T-helper 1 cell treated with Interleukin-12 subunit alpha and Interleukin-12 subunit beta and Interleukin-4 antibody, amounts not matched to agents 30 μg/mL and 1 μg/mL, for 36 hours (primary cell): ENCODE results near the gene DOCK2.
"Not testable (repeated sequence)": the region's sequence is repeated elsewhere in the genome, so short reads cannot be mapped to it uniquely, and the experiment has no call there.

Source experiments
- H3K27ac Mint-ChIP-seq: one replicate; pipeline ENCODE4 v1.8.0; 2021; ENCODE audit warnings: mild to moderate bottlenecking, mixed read lengths
- H3K27me3 Mint-ChIP-seq: one replicate; pipeline ENCODE4 v1.8.0; 2021; ENCODE audit warnings: low read depth, mixed read lengths
- H3K36me3 Mint-ChIP-seq: one replicate; pipeline ENCODE4 v1.8.0; 2021; ENCODE audit warnings: low read depth, mixed read lengths
- H3K4me1 Mint-ChIP-seq: one replicate; pipeline ENCODE4 v1.8.0; 2021; ENCODE audit warnings: low read depth, mixed read lengths
- H3K4me3 Mint-ChIP-seq: one replicate; pipeline ENCODE4 v1.8.0; 2021; ENCODE audit warnings: mild to moderate bottlenecking, moderate library complexity, mixed read lengths
- H3K9me3 Mint-ChIP-seq: one replicate; pipeline ENCODE4 v1.8.0; 2021; ENCODE audit warnings: mixed read lengths

The DOCK2 gene

DNA sequence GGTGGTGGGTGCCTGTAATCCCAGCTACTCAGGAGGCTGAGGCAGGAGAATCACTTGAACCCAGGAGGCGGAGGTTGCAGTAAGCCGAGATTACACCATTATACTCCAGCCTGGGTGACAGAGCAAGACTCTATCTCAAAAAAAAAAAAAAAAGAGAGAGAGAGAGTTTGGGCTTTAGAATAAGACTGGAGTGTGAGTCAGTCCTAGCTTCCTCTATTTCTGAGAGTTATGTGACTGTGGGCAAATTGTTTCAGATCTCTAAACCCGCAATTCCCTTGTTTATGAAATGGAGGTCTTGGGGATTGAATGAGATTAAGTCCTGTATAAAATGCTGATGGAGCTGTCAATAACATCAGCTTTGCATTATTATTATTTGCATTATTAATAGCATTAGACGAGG lies 316.1 kb downstream of the DOCK2 start:
- H3K9me3 Mint-ChIP-seq, H3K27ac Mint-ChIP-seq, H3K4me1 Mint-ChIP-seq, H3K4me3 Mint-ChIP-seq, H3K27me3 Mint-ChIP-seq: not testable (repeated sequence)
- H3K36me3 Mint-ChIP-seq = peaks cover 24% of the 10 kb centered on the region

DNA sequence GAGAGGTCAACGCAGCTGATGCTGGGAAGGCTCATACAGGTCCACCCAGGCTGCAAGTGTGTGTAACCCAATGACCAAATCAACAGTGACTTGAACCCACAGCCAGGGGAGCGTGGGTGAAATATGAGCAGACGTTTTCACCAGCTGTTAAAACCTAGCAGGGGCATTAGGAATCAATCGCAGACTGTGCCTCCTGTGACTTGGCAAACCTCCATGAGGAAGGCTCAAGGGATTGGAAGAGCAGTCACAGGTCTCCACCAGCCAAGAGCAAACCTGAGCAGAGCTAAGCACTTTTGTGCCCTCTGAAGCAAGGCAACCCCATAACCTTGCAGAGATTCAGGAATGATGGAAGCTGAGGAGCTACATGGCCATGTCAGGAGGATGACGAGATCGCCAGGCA lies 317.7 kb downstream of the DOCK2 start:
- Mint-ChIP-seq H3K4me1 (peaks cover 4% of the 10 kb centered on the region), H3K27me3 (no peaks in the 10 kb centered on the region), H3K36me3 (peaks cover 17% of the 10 kb centered on the region), H3K4me3 (no peak overlapping the region), H3K27ac (peak overlapping the region; percentile 45), H3K9me3 (no peaks in the 10 kb centered on the region)

DNA sequence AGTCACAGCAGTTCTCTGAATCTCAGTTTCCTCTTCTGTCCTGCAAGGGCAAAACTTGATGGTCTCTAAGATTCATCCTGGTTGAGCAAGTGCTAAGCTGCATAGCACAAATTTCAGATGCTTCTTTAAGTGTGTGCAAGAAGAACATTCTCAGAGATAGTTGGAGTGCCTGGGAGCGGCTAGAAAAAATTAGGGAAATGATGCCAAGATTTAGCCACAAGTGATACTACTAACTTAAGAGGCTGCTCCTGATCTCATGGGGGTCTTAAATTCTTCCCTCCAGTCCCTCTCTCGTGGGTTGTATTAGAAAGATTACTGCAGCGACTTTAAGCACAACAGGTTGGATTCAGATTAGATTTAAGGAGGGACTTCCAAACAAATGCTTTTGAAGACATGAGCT lies 319.1 kb downstream of the DOCK2 start:
- H3K27ac Mint-ChIP-seq = no peak overlapping the region
- no peaks in the 10 kb centered on the region for H3K9me3 Mint-ChIP-seq
- peaks cover 4% of the 10 kb centered on the region for H3K4me1 Mint-ChIP-seq
- H3K36me3 Mint-ChIP-seq = peaks cover 9% of the 10 kb centered on the region
- no peaks in the 10 kb centered on the region for H3K27me3 Mint-ChIP-seq
- no peak overlapping the region for H3K4me3 Mint-ChIP-seq

GRCh38 chr5:169956756-169957155 lies 319.7 kb downstream of the DOCK2 start:
- no peak overlapping the region for H3K27ac Mint-ChIP-seq
- H3K9me3 Mint-ChIP-seq = no peaks in the 10 kb centered on the region
- H3K36me3 Mint-ChIP-seq = peaks cover 5% of the 10 kb centered on the region
- H3K27me3 Mint-ChIP-seq = no peaks in the 10 kb centered on the region
- H3K4me1 Mint-ChIP-seq = peaks cover 4% of the 10 kb centered on the region
- H3K4me3 Mint-ChIP-seq = no peak overlapping the region

GRCh38 chr5:169958278-169958677 lies 321.2 kb downstream of the DOCK2 start:
- H3K27ac Mint-ChIP-seq = no peak overlapping the region
- H3K36me3 Mint-ChIP-seq = peaks cover 5% of the 10 kb centered on the region
- H3K4me1 Mint-ChIP-seq = peaks cover 4% of the 10 kb centered on the region
- no peaks in the 10 kb centered on the region for H3K9me3 Mint-ChIP-seq
- H3K27me3 Mint-ChIP-seq = no peaks in the 10 kb centered on the region
- no peak overlapping the region for H3K4me3 Mint-ChIP-seq

DNA sequence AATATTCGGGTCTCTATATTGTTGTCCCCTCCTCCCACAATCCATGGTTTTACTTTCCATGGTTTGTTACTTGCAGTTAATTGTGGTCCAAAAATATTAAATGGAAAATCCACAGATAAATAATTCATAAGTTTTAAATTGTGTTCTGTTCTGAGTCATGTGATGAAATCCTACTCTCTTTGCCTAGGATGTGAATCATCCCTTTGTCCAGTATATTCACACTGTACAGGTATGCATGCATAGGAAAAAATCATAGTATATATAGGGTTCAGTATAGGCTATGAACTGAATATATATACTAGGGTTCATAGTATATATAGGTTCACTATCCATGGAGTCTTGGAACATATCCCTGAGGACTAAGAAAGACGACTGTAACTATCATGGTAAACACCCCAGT lies 323.6 kb downstream of the DOCK2 start:
- H3K36me3 Mint-ChIP-seq = peaks cover 2% of the 10 kb centered on the region
- no peaks in the 10 kb centered on the region for H3K9me3 Mint-ChIP-seq
- H3K4me1 Mint-ChIP-seq = no peaks in the 10 kb centered on the region
- H3K27me3 Mint-ChIP-seq = no peaks in the 10 kb centered on the region
- no peak overlapping the region for H3K27ac Mint-ChIP-seq
- no peak overlapping the region for H3K4me3 Mint-ChIP-seq

- H3K4me3 Mint-ChIP-seq = no peak overlapping the region
- no peak overlapping the region for H3K27ac Mint-ChIP-seq
- no peaks in the 10 kb centered on the region for H3K9me3 Mint-ChIP-seq
- peaks cover 2% of the 10 kb centered on the region for H3K36me3 Mint-ChIP-seq
- no peaks in the 10 kb centered on the region for H3K27me3 Mint-ChIP-seq
- H3K4me1 Mint-ChIP-seq = peaks cover 2% of the 10 kb centered on the region
Measured at GRCh38 chr5:169964246-169964645, 327.2 kb downstream of the DOCK2 start.

- H3K4me3 Mint-ChIP-seq = no peak overlapping the region
- H3K9me3 Mint-ChIP-seq = no peaks in the 10 kb centered on the region
- H3K27ac Mint-ChIP-seq = peak overlapping the region; percentile 42
- H3K4me1 Mint-ChIP-seq = peaks cover 15% of the 10 kb centered on the region
- peaks cover 8% of the 10 kb centered on the region for H3K36me3 Mint-ChIP-seq
- no peaks in the 10 kb centered on the region for H3K27me3 Mint-ChIP-seq
Measured at GRCh38 chr5:169970339-169970738, 333.3 kb downstream of the DOCK2 start.

DNA sequence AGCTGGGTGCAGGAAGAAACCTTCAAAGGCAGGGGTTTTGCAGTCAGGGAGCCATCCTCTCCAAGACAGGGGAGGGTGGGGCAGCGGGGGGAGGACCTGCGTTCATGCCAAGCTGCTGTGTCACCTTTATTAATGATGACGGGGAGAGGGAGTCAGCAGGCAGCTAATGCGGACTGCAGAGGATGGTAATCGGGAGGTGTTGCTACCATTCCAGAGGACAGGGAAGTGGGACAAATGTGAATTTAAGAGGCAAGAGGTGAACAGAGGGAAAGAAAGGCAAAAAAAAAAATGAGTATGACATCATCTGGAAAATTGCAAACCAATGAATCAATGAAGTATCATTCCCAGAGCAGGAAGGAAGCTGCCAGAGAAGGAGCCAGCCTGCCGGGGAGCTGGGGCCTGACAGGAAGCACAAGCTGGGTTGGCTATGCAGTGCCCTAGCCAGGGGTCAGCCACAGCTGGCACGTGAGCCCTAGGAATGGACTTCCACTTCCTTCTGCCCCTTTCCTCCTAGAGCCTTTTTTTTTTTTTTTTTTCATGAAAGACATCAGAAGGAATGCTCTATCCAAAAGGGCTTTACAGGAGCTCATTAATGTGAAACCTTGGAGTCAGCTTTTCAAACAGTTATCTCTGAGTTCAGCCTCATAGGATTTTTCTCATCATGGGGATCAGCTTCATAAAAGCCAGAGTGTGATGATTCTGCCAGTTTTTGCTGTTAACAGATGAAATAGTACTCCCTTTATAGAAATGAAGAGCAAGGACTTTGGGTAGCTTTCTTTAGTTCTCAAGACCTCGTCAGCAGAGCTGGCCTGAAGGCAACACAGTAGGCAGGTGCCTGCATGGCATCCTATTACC lies 334.1 kb downstream of the DOCK2 start:
- Mint-ChIP-seq H3K36me3 (peaks cover 8% of the 10 kb centered on the region), H3K4me1 (peaks cover 15% of the 10 kb centered on the region), H3K9me3 (no peaks in the 10 kb centered on the region), H3K27me3 (no peaks in the 10 kb centered on the region), H3K4me3 (no peak overlapping the region), H3K27ac (no peak overlapping the region)

DNA sequence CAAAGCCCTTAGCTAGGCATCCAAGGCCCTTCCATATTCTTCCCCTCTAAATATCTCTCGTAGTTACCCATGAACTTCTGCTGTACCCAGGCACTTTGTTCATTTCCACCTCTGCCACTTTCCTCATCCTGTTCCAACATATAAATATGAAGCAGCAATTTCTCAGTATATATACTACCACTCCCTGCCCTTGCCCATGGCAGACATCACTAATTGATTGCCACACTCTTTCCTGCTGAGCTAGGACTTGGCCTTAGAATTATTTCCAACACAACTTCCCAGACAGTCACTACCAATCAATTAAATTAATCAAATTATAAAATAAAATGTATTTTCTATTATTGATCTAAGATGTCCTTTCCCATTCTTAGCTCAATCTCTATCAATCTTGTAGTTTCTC lies 334.7 kb downstream of the DOCK2 start:
- no peak overlapping the region for H3K27ac Mint-ChIP-seq
- no peak overlapping the region for H3K4me3 Mint-ChIP-seq
- no peaks in the 10 kb centered on the region for H3K9me3 Mint-ChIP-seq
- peaks cover 15% of the 10 kb centered on the region for H3K4me1 Mint-ChIP-seq
- H3K27me3 Mint-ChIP-seq = no peaks in the 10 kb centered on the region
- peaks cover 8% of the 10 kb centered on the region for H3K36me3 Mint-ChIP-seq

- peaks cover 15% of the 10 kb centered on the region for H3K4me1 Mint-ChIP-seq
- no peak overlapping the region for H3K27ac Mint-ChIP-seq
- H3K4me3 Mint-ChIP-seq = no peak overlapping the region
- H3K9me3 Mint-ChIP-seq = no peaks in the 10 kb centered on the region
- peaks cover 8% of the 10 kb centered on the region for H3K36me3 Mint-ChIP-seq
- no peaks in the 10 kb centered on the region for H3K27me3 Mint-ChIP-seq
Measured at GRCh38 chr5:169973056-169973455, 336.0 kb downstream of the DOCK2 start.

DNA sequence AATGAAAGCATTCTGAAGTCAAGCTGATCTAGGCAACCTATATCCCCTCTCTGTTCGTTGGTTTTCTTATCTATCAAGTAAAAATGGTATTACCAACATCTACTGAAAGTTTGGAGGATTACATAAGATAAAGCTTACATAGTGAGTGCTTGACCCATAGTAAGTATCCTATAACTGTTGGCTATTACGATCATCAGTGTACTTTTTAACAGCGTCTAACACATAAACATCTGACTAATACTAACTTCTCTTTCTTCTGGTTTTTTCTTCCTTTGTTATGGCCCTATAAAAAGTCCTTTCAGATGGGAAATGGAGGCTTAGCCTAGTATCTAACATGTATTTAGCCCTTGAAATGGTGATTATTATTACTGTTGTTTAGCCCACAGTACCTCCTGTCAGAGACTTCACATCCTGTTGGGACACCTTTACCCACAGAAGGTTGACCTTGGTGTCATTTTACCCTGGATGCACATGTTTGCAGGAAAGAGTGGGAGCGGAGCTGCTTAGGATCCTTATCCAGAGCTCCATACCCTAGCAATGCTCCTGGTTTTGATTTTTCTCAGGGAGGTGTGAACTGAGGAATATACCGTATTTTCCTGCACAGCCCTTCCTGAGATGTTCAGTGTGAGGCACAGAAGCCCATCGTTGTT lies 337.2 kb downstream of the DOCK2 start:
- peaks cover 8% of the 10 kb centered on the region for H3K36me3 Mint-ChIP-seq
- H3K4me1 Mint-ChIP-seq = peaks cover 13% of the 10 kb centered on the region
- H3K9me3 Mint-ChIP-seq = no peaks in the 10 kb centered on the region
- no peaks in the 10 kb centered on the region for H3K27me3 Mint-ChIP-seq
- no peak overlapping the region for H3K27ac Mint-ChIP-seq
- H3K4me3 Mint-ChIP-seq = no peak overlapping the region

GRCh38 chr5:169978714-169979113 lies 341.6 kb downstream of the DOCK2 start:
- Mint-ChIP-seq H3K27me3 (no peaks in the 10 kb centered on the region), H3K4me3 (no peak overlapping the region), H3K36me3 (peaks cover 14% of the 10 kb centered on the region), H3K27ac (no peak overlapping the region), H3K4me1 (no peaks in the 10 kb centered on the region), H3K9me3 (no peaks in the 10 kb centered on the region)

- no peak overlapping the region for H3K27ac Mint-ChIP-seq
- H3K9me3 Mint-ChIP-seq = no peaks in the 10 kb centered on the region
- H3K36me3 Mint-ChIP-seq = peaks cover 17% of the 10 kb centered on the region
- H3K27me3 Mint-ChIP-seq = no peaks in the 10 kb centered on the region
- no peaks in the 10 kb centered on the region for H3K4me1 Mint-ChIP-seq
- H3K4me3 Mint-ChIP-seq = no peak overlapping the region
Measured at GRCh38 chr5:169979871-169980270, 342.8 kb downstream of the DOCK2 start.

DNA sequence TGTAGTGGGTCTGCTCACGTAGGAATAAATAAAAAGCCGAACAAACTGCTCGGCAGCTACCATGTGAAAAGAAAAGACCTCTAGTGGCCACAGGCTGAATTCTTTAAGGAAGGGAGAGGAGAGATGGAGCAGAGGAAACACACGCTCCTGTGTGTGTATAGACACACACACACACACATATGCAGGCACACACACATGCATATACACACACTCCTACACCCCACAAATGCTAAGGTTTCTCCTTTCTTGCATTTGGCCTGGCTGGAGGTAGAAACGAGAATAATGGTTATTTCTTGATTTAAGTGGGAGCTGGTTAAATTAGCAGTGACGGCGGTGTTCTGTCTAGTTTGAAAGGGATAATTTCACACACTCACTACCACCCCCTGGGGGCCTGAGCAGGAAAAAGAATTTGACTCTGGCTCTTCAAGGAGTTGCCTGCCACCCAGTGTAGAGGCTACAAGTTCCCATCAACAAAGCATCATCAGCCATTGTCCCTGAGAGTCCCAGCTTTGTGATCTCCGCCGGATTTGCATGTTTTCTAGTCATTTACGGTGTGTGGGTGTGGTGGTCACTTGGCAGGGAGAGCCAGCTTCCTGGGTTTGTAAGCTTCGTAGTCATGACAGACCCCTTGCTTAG lies 343.5 kb downstream of the DOCK2 start, which contains the start of gene INSYN2B:
TSS of gene INSYN2B (minus strand) at position 78 of the 636 bp plus-strand sequence. CDS start 96,597 bp downstream, outside the sequence.
- Mint-ChIP-seq H3K27me3 (no peaks in the 10 kb centered on the region), H3K9me3 (no peaks in the 10 kb centered on the region), H3K4me1 (no peaks in the 10 kb centered on the region), H3K27ac (no peak within 1 kb of the TSS), H3K4me3 (no peak within 1 kb of the TSS), H3K36me3 (peaks cover 23% of the 10 kb centered on the region)
